ENCODE data around the gene EPHA10. TPM values are rescaled to one million over a fixed set of nuclear protein-coding genes. Genes with fewer than 3 reads are reported as not detected.
A peak's percentile ranks its signal among the peaks of the same experiment; 100 is the strongest.

The EPHA10 gene
- total RNA-seq, 2 experiments from 2014 or later, result not detected

DNA sequence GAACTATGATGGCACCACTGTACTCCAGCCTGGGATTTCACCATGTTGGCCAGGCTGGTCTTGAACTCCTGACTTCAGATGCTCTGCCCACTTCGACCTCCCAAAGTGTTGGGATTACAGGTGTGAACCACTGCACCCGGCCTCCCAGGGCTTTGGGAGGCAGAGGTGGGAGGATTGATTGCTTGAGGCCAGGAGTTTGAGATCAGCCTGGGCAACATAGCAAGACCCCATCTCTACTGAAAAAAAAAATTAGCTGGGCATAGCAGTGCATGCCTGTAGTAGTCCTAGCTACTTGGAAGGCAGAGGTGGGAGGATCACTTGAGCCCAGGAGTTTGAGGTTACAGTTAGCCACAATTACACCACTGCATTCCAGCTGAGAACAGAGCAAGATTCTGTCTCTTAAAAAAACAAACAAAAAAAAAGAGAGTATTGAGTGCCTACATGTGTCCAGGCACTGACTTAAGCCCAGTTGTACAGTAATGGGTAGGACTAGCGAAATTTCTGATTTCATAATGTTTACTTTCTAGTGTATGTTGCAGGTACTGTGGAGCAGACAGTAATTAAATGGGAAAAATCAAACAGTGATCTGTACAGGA is 32.9 kb upstream of the EPHA10 start:
- ATAC-seq (ENCODE audit: poor library complexity), result no peak
- Mint-ChIP-seq H3K27ac (no peak overlapping the region), H3K4me3 (no peak overlapping the region), H3K36me3 (ENCODE audit: low read depth) (peaks cover 37% of the 10 kb centered on the region), H3K27me3 (peaks cover 16% of the 10 kb centered on the region), H3K4me1 (ENCODE audit: low read depth) (no peaks in the 10 kb centered on the region), H3K9me3 (no peaks in the 10 kb centered on the region)
- Histone ChIP-seq H3K4me3 (ENCODE audit: low read length) (no peak overlapping the region), H3K36me3 (ENCODE audit: insufficient read depth, low read length) (peaks cover 21% of the 10 kb centered on the region), H3K9me3 (ENCODE audit: control insufficient read depth in 1 of 2, insufficient read depth in 1 of 2, low read length in 2 of 2) (peaks cover 0 to 13% of the 10 kb centered on the region in 2 experiments), H3K4me1 (ENCODE audit: insufficient read depth, low read length) (peaks cover 19% of the 10 kb centered on the region), H3K27ac (ENCODE audit: low read depth in 1 of 2, low read length in 2 of 2) (no peak overlapping the region), H3K27me3 (ENCODE audit: control insufficient read depth in 1 of 2, insufficient read depth in 2 of 2, low read length in 2 of 2) (peaks cover 8% of the 10 kb centered on the region in 2 experiments)
- no peak for DNase-seq
- TF ChIP-seq, protein P1, sequence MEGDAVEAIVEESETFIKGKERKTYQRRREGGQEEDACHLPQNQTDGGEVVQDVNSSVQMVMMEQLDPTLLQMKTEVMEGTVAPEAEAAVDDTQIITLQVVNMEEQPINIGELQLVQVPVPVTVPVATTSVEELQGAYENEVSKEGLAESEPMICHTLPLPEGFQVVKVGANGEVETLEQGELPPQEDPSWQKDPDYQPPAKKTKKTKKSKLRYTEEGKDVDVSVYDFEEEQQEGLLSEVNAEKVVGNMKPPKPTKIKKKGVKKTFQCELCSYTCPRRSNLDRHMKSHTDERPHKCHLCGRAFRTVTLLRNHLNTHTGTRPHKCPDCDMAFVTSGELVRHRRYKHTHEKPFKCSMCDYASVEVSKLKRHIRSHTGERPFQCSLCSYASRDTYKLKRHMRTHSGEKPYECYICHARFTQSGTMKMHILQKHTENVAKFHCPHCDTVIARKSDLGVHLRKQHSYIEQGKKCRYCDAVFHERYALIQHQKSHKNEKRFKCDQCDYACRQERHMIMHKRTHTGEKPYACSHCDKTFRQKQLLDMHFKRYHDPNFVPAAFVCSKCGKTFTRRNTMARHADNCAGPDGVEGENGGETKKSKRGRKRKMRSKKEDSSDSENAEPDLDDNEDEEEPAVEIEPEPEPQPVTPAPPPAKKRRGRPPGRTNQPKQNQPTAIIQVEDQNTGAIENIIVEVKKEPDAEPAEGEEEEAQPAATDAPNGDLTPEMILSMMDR (IDR thresholded peaks at IDR 0.05), result no peak
- ChIA-PET POLR2A (interaction anchor here (1.0 kb wide), 1 partner anchor 10 kb away, joined by 4 read pairs; the partner anchor contains the start of gene YRDC), CTCF (no interaction called here)
- intact Hi-C loops (cut with DNase I, micrococcal nuclease), result no loop called here

DNA sequence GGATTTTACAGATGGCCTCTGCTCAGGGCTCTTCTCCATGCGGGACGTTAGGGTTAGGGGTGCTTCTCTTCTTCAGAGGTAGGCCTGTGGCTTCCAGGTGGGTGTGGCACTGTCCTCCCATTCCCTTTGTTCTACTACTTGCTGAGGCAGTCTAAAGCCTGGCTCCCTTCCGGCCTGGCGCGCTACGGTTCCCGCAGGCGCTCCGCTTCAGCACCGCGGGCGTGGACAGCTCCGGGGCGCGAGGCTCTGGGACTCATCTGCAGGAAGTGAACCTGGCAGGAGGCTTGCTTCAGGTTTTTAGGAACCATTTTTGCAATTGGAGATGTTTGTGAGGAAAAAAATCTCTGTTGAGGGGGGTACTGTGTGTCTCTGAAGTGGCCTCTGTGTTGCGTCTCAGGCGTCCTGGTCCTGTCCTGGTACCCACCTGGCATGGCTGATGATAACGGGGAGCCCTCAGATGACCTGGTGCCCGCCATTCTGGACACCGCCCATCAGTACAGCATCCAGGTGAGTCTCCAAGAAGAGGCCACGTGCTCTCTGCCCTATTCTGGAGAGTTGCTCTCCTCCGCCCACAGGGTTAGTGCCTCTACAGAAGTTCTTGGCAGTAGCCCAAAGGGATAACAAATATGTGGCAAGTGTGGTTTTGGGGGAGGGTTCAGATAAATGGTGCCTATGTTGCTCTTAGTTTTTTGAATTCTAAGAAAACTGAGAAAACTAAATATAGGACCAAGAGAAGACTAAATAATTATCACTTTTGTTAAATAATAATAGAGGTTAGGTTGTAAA is 30.6 kb upstream of the EPHA10 start:
- TF ChIP-seq, protein P1 (IDR thresholded peaks at IDR 0.05), result no peak
- H3K36me3 Mint-ChIP-seq (ENCODE audit: low read depth), result peaks cover 17% of the 10 kb centered on the region
- H3K9me3 Mint-ChIP-seq, result no peaks in the 10 kb centered on the region
- peak; percentile 66 for ATAC-seq (ENCODE audit: poor library complexity)
- Histone ChIP-seq H3K4me1 (ENCODE audit: insufficient read depth, low read length) (peaks cover 19% of the 10 kb centered on the region), H3K9me3 (ENCODE audit: control insufficient read depth in 1 of 2, insufficient read depth in 1 of 2, low read length in 2 of 2) (peaks cover 0 to 13% of the 10 kb centered on the region in 2 experiments), H3K27me3 (ENCODE audit: control insufficient read depth in 1 of 2, insufficient read depth in 2 of 2, low read length in 2 of 2) (peaks cover 12 to 20% of the 10 kb centered on the region in 2 experiments), H3K27ac (ENCODE audit: low read depth in 1 of 2, low read length in 2 of 2) (no peak overlapping the region), H3K36me3 (ENCODE audit: insufficient read depth, low read length) (peaks cover 8% of the 10 kb centered on the region), H3K4me3 (ENCODE audit: low read length) (no peak overlapping the region)
- CTCF ChIA-PET, result no interaction called here
- POLR2A ChIA-PET, result no interaction called here
- H3K4me1 Mint-ChIP-seq (ENCODE audit: low read depth), result no peaks in the 10 kb centered on the region
- H3K27ac Mint-ChIP-seq, result no peak overlapping the region
- DNase-seq, result peak in 9 of 14 experiments; percentile 21 to 65 (median 40)
- peaks cover 39% of the 10 kb centered on the region for H3K27me3 Mint-ChIP-seq
- peak overlapping the region; percentile 84 for H3K4me3 Mint-ChIP-seq
- intact Hi-C loops (cut with DNase I, micrococcal nuclease), result no loop called here

DNA sequence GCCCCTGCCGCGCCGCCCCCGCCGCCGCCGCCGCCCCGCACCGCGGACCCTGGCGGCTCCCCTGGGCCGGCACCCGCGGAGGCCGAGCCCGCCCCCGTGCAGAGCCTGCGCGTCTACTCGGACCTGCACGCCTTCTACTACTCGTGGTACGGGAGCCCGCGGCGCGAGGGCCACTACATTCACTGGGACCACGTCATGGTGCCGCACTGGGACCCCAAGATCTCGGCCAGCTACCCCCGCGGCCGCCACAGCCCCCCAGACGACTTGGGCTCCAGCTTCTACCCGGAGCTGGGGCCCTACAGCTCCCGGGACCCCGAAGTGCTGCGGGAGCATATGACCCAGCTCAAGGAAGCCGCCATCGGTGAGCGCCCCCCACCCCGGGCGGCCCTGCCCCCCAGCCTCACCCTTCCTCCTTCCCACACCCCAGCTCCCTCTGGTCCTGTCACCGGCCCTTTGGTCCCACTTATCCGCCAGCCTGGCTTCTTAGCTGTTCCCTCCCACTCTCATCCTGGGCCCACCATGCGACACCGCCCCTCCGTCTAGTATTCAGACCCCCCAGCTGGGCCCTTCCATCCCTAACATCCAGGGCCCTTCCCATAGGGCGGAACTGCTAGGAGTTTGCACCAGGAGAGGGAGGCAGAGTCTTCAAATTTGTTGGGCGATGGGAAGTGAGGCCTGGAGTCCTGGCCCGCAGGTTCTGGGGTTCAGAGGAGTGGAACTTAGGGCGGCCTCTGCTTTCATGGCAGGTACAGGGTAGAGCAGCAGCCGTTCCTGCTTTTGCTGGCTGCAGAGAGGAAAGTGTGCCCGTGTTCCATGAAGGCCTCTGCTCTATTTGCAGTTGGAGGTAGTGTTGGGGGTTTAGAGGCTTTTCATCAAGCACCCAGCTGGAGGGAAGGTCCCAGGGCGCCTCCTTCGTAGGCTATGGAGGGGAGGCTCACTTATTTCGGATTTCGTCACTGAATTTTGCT is 29.7 kb upstream of the EPHA10 start:
- Histone ChIP-seq H3K27ac (ENCODE audit: low read depth in 1 of 2, low read length in 2 of 2) (no peak overlapping the region), H3K9me3 (ENCODE audit: control insufficient read depth in 1 of 2, insufficient read depth in 1 of 2, low read length in 2 of 2) (peaks cover 0 to 13% of the 10 kb centered on the region in 2 experiments), H3K27me3 (ENCODE audit: control insufficient read depth in 1 of 2, insufficient read depth in 2 of 2, low read length in 2 of 2) (peaks cover 20% of the 10 kb centered on the region in 2 experiments), H3K4me1 (ENCODE audit: insufficient read depth, low read length) (peaks cover 19% of the 10 kb centered on the region), H3K4me3 (ENCODE audit: low read length) (peak overlapping the region; percentile 43), H3K36me3 (ENCODE audit: insufficient read depth, low read length) (peaks cover 2% of the 10 kb centered on the region)
- intact Hi-C loops (cut with DNase I, micrococcal nuclease), result no loop called here
- ChIA-PET POLR2A (interaction anchor here (0.7 kb wide), 1 partner anchor 13 kb away, joined by 4 read pairs; the partner anchor contains the start of genes C1orf122 and YRDC), CTCF (no interaction called here)
- no peak overlapping the region for H3K27ac Mint-ChIP-seq
- no peaks in the 10 kb centered on the region for H3K9me3 Mint-ChIP-seq
- ATAC-seq (ENCODE audit: poor library complexity) (no peak), DNase-seq (no peak)
- H3K27me3 Mint-ChIP-seq, result peaks cover 48% of the 10 kb centered on the region
- H3K36me3 Mint-ChIP-seq (ENCODE audit: low read depth), result peaks cover 8% of the 10 kb centered on the region
- H3K4me1 Mint-ChIP-seq (ENCODE audit: low read depth), result no peaks in the 10 kb centered on the region
- TF ChIP-seq, protein P1 (IDR thresholded peaks at IDR 0.05), result no peak
- H3K4me3 Mint-ChIP-seq, result peak overlapping the region; percentile 84
